GM12801 (cell line): ENCODE measurements around the gene CDK7.

Source experiments
- CTCF ChIP-seq: IDR thresholded peaks from one replicate; pipeline ENCODE4 v1.5.1; 2011; ENCODE audit warnings: control low read depth; ENCODE audit not compliant: insufficient read length; ENCODE audit errors: extremely low read depth

Gene CDK7

GRCh38 chr5:69248019-69248418, 13.3 kb downstream of the CDK7 start:
- TF ChIP-seq CTCF = no peak

- no peak for TF ChIP-seq CTCF
These were observed 15.9 kb downstream of the CDK7 start for GRCh38 chr5:69250593-69250992.

- TF ChIP-seq CTCF = no peak
These were observed 17.8 kb downstream of the CDK7 start for GRCh38 chr5:69252437-69252836.

- TF ChIP-seq CTCF = no peak
These were observed 22.9 kb downstream of the CDK7 start for GRCh38 chr5:69257577-69257976.

- no peak for TF ChIP-seq CTCF
These were observed 26.3 kb downstream of the CDK7 start for GRCh38 chr5:69261034-69261433.

- TF ChIP-seq CTCF = no peak
These were observed 31.2 kb downstream of the CDK7 start for GRCh38 chr5:69265931-69266330.

GRCh38 chr5:69268899-69269298, 34.2 kb downstream of the CDK7 start:
- TF ChIP-seq CTCF = no peak

- no peak for TF ChIP-seq CTCF
These were observed 36.2 kb downstream of the CDK7 start for GRCh38 chr5:69270840-69271239.
